ENCODE data around the gene NMUR1.
"Not testable (repeated sequence)": the region's sequence is repeated elsewhere in the genome, so short reads cannot be mapped to it uniquely, and the experiment has no call there.

Gene NMUR1

DNA sequence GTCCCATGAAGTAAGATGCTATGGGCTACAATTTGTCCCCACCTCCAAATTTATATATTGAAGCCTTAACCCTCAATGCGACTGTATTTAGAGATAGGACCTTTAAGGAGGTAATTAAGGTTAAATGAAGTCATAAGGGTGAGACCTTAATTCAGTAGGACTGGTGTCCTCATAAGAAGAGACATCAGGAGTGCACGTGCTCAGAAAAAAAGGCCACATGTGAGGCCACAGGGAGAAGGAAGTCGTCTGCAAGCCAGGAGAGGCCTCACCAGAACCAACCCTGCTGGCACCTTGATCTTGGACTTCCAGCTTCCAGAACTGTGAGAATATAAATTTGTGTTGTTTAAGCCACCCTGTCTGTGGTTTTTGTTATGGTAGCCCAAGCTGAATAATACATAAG, 36.9 kb upstream of the NMUR1 start:
- Histone ChIP-seq H3K36me3 (ENCODE audit: control insufficient read depth, insufficient read depth, low read length) (no peaks in the 10 kb centered on the region), H3K9ac (ENCODE audit: low read depth, low read length) (no peak overlapping the region), H3K9me3 (ENCODE audit: control insufficient read depth, insufficient read depth, low read length) (peaks cover 5% of the 10 kb centered on the region), H3K4me3 (ENCODE audit: low read depth, low read length) (no peak overlapping the region), H3K27me3 (ENCODE audit: control insufficient read depth, insufficient read depth, low read length) (no peaks in the 10 kb centered on the region), H3K4me1 (ENCODE audit: control insufficient read depth, insufficient read depth, low read length) (peaks cover 17% of the 10 kb centered on the region)

DNA sequence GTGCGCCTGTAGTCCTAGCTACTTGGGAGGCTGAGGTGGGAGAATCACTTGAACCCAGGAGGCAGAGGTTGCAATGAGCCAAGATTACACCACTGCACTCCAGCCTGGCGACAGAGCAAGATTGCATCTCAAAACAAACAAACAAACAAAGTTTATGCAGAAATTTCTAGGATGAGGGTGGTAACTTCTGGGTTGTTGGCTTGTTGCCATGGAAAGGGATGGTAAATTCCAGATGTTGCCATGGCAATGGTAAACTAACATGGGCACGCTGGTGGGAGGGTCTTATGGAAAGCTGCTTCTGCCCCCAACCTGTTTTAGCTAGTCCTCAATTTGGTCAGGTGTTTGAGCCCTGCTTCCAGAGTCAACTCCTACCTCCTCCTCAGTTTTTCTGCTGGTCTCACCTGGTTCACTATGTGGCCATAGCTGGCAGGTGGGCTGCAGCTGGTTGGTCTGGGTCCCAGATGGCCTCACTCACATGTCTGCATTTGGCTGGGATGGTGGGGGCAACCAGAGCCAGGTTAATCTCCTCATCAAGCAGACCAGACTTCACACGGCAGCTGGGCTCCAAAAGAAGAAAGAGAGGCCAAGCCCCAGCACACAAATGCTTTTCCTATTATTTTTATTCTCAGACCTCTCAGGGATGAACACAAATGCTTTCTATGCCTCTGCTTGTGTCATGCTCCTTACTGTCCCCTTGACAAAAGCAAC, 35.8 kb upstream of the NMUR1 start:
- H3K4me3 ChIP-seq (ENCODE audit: low read depth, low read length), result no peak overlapping the region
- H3K4me1 ChIP-seq (ENCODE audit: control insufficient read depth, insufficient read depth, low read length), result peaks cover 12% of the 10 kb centered on the region
- peaks cover 5% of the 10 kb centered on the region for H3K9me3 ChIP-seq (ENCODE audit: control insufficient read depth, insufficient read depth, low read length)
- no peaks in the 10 kb centered on the region for H3K27me3 ChIP-seq (ENCODE audit: control insufficient read depth, insufficient read depth, low read length)
- H3K9ac ChIP-seq (ENCODE audit: low read depth, low read length), result no peak overlapping the region
- no peaks in the 10 kb centered on the region for H3K36me3 ChIP-seq (ENCODE audit: control insufficient read depth, insufficient read depth, low read length)

DNA sequence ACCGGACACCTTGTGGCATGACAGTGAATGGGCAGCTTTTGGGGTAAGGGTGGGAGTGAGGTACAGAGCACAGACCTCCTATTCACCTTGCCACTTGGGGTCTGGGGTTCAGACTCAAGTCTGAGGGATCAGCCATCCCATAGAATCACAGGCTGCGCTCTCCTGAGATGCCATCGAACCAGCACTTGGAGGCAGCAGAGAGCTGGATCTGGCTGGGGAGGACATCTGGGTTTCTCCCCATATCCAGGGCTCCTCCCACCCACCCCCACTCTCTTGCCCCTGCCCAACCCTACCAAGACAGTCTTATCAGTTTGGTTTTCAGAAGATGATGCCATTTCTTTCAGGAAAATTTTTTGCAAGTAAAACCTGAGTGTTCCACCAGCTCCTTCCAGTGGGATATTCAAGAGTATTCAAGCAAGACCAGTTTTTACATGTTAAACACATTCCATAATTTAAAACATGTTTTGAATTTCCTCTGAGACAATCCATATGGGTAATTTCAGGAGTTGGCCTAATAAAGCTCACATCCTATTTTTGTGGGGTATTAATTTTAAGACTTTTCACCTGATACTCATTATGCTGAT, 33.2 kb upstream of the NMUR1 start:
- H3K9ac ChIP-seq (ENCODE audit: low read depth, low read length), result no peak overlapping the region
- H3K36me3 ChIP-seq (ENCODE audit: control insufficient read depth, insufficient read depth, low read length), result no peaks in the 10 kb centered on the region
- H3K4me1 ChIP-seq (ENCODE audit: control insufficient read depth, insufficient read depth, low read length), result peaks cover 6% of the 10 kb centered on the region
- peaks cover 5% of the 10 kb centered on the region for H3K9me3 ChIP-seq (ENCODE audit: control insufficient read depth, insufficient read depth, low read length)
- no peak overlapping the region for H3K4me3 ChIP-seq (ENCODE audit: low read depth, low read length)
- no peaks in the 10 kb centered on the region for H3K27me3 ChIP-seq (ENCODE audit: control insufficient read depth, insufficient read depth, low read length)

DNA sequence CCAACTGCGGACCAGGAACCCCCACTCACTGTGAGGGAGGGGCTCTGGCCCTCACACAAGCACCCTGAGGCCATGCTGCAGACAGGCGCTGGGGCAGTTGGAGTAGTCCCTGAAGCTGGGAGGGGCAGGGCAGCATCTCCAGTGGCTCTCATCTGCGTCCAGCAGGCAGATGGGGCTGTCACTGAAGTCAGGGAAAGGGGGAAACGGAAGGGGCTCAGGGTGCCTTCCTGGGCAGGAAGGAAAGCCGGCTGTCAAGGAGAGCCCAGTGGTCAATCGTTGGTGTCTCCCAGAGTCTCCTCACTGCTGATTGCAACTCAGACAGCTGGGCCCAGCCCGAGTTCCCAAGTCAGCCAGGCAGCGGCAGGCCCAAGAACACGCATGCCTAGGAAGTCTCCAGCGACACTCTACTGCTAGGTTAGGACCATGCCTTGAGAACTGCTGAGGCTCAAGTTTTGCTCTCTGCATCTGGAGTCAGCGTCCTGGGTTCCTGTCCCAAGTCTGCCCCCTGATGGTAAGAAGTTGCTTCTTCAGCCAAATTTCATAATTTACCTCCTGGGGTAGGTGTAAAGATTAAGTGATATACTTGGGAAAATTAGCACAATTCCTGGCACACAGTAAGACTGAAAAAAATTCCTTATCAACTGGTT, 27.4 kb upstream of the NMUR1 start:
- no peaks in the 10 kb centered on the region for H3K9me3 ChIP-seq (ENCODE audit: control insufficient read depth, insufficient read depth, low read length)
- no peaks in the 10 kb centered on the region for H3K36me3 ChIP-seq (ENCODE audit: control insufficient read depth, insufficient read depth, low read length)
- H3K27me3 ChIP-seq (ENCODE audit: control insufficient read depth, insufficient read depth, low read length), result no peaks in the 10 kb centered on the region
- no peak overlapping the region for H3K4me3 ChIP-seq (ENCODE audit: low read depth, low read length)
- H3K9ac ChIP-seq (ENCODE audit: low read depth, low read length), result no peak overlapping the region
- H3K4me1 ChIP-seq (ENCODE audit: control insufficient read depth, insufficient read depth, low read length), result no peaks in the 10 kb centered on the region

DNA sequence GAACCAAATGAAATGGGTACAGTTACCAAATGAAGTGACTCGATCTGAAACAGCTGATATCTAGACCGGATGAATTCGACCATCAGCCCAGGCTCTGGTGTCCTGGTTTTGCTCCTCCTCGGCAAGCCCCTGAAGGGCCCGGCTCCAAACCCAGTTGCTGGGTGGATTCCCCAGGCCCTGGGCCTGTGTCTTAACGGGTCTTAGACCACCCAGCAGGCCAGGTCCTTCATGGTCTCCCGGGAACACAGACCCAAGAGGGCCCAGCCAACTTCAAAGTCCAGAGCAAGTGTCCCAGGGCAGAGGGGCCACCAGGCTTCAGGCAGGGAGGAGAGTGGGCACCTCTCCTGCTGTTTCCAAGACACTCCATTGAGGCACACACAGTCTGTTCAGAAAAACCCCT, 26.7 kb upstream of the NMUR1 start:
- Histone ChIP-seq H3K27me3 (ENCODE audit: control insufficient read depth, insufficient read depth, low read length) (no peaks in the 10 kb centered on the region), H3K9me3 (ENCODE audit: control insufficient read depth, insufficient read depth, low read length) (no peaks in the 10 kb centered on the region), H3K4me3 (ENCODE audit: low read depth, low read length) (no peak overlapping the region), H3K9ac (ENCODE audit: low read depth, low read length) (no peak overlapping the region), H3K36me3 (ENCODE audit: control insufficient read depth, insufficient read depth, low read length) (no peaks in the 10 kb centered on the region), H3K4me1 (ENCODE audit: control insufficient read depth, insufficient read depth, low read length) (no peaks in the 10 kb centered on the region)

DNA sequence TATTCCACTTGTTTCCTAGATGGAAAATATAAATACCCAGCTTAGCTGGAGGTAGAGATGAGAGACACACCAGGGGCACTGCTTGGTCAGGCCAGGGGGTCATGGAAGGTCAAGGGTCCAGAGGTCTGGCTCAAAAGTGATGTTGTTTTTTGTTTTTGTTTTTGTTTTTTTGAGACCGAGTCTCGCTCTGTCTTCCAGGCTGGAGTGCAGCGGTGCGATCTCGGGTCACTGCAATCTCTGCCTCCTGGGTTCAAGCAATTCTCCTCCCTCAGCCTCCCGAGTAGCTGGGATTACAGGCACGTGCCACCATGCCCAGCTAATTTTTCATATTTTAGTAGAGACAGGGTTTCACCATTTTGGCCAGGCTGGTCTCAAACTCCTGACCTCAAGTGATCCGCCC, 26.3 kb upstream of the NMUR1 start:
- not testable (repeated sequence) for H3K27me3 ChIP-seq (ENCODE audit: control insufficient read depth, insufficient read depth, low read length); H3K9ac ChIP-seq (ENCODE audit: low read depth, low read length); H3K4me1 ChIP-seq (ENCODE audit: control insufficient read depth, insufficient read depth, low read length); H3K4me3 ChIP-seq (ENCODE audit: low read depth, low read length); H3K9me3 ChIP-seq (ENCODE audit: control insufficient read depth, insufficient read depth, low read length); H3K36me3 ChIP-seq (ENCODE audit: control insufficient read depth, insufficient read depth, low read length)

DNA sequence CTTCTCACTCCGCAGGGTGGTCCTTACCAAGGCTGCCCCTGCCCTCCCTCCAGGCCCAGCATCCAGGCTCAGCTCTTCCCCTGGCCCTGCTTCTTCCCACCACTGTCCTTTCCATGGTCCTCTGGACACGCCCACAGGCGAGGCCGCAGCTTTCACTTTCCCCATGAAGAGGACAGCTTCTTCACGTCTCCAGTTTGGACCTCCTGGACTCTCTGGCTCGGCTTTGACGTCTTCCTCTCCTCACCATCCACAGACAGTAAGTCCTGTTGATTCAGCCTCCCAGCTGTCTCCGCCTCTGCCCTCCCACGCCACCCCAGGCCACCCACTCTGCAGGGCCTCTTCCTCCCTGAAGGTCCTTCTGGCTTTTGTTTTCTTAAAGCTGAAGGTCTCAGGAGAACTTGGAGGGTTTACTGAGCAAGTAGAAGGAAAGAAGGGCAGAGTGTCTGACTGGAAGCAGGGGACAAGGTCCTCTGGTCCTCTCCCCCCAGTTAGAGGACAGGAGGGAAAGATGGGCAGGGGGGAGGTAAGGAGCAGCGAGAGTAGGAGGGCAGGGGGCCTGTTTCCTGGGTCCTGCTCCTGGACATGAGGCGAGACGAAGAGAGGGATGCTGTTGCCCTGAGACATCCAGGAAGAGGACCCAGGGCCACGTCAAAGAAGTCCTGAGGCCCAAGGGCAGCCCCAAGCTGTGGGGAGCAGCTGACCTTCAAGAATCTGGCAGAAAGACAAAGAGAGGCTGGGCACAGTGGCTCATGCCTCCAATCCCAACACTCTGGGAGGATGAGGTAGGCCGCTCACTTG, 24.7 kb upstream of the NMUR1 start:
- Histone ChIP-seq H3K4me1 (ENCODE audit: control insufficient read depth, insufficient read depth, low read length) (no peaks in the 10 kb centered on the region), H3K36me3 (ENCODE audit: control insufficient read depth, insufficient read depth, low read length) (no peaks in the 10 kb centered on the region), H3K9me3 (ENCODE audit: control insufficient read depth, insufficient read depth, low read length) (no peaks in the 10 kb centered on the region), H3K27me3 (ENCODE audit: control insufficient read depth, insufficient read depth, low read length) (no peaks in the 10 kb centered on the region), H3K9ac (ENCODE audit: low read depth, low read length) (no peak overlapping the region), H3K4me3 (ENCODE audit: low read depth, low read length) (no peak overlapping the region)

DNA sequence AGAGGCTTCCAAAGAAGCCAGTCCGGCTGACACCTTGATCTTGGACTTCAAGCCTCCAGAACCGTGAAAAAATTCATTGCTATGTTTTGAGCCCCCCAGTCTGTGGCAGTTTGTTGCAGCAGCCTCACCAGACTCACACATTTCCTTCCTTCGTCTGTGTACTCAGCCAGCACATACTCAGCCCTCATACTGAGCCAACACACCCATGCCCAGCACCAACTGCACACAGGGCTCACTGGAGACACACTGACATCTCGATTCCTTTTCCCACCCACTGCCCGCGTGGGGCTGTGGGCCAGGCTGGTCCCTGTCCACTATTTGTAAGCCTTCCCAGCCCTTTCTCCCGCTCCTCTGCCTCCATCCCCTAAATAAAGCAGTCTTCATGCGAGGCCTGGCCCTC, 24.1 kb upstream of the NMUR1 start:
- no peak overlapping the region for H3K4me3 ChIP-seq (ENCODE audit: low read depth, low read length)
- no peak overlapping the region for H3K9ac ChIP-seq (ENCODE audit: low read depth, low read length)
- no peaks in the 10 kb centered on the region for H3K4me1 ChIP-seq (ENCODE audit: control insufficient read depth, insufficient read depth, low read length)
- no peaks in the 10 kb centered on the region for H3K9me3 ChIP-seq (ENCODE audit: control insufficient read depth, insufficient read depth, low read length)
- no peaks in the 10 kb centered on the region for H3K36me3 ChIP-seq (ENCODE audit: control insufficient read depth, insufficient read depth, low read length)
- H3K27me3 ChIP-seq (ENCODE audit: control insufficient read depth, insufficient read depth, low read length), result no peaks in the 10 kb centered on the region

DNA sequence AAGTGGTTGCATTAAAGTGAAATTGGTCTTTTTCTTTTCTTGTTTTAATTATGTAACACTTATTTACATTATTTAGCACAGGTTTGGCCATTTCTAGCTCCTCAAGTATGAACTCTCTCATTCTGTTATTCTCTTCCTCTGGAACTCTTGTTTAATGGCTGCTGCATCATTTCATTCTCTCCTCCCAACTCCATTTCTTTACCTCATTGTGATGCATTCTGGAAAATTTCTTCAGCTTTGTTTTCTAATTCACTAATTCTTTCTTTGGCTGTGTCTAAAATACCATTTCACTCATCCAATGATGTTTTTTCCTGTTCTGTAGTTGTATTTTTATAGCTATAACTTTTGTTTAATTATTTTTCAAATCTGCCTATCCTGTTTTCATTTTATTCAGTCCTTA, 22.5 kb upstream of the NMUR1 start:
- Histone ChIP-seq H3K9me3 (ENCODE audit: control insufficient read depth, insufficient read depth, low read length) (no peaks in the 10 kb centered on the region), H3K36me3 (ENCODE audit: control insufficient read depth, insufficient read depth, low read length) (no peaks in the 10 kb centered on the region), H3K4me1 (ENCODE audit: control insufficient read depth, insufficient read depth, low read length) (no peaks in the 10 kb centered on the region), H3K9ac (ENCODE audit: low read depth, low read length) (no peak overlapping the region), H3K4me3 (ENCODE audit: low read depth, low read length) (no peak overlapping the region), H3K27me3 (ENCODE audit: control insufficient read depth, insufficient read depth, low read length) (no peaks in the 10 kb centered on the region)

DNA sequence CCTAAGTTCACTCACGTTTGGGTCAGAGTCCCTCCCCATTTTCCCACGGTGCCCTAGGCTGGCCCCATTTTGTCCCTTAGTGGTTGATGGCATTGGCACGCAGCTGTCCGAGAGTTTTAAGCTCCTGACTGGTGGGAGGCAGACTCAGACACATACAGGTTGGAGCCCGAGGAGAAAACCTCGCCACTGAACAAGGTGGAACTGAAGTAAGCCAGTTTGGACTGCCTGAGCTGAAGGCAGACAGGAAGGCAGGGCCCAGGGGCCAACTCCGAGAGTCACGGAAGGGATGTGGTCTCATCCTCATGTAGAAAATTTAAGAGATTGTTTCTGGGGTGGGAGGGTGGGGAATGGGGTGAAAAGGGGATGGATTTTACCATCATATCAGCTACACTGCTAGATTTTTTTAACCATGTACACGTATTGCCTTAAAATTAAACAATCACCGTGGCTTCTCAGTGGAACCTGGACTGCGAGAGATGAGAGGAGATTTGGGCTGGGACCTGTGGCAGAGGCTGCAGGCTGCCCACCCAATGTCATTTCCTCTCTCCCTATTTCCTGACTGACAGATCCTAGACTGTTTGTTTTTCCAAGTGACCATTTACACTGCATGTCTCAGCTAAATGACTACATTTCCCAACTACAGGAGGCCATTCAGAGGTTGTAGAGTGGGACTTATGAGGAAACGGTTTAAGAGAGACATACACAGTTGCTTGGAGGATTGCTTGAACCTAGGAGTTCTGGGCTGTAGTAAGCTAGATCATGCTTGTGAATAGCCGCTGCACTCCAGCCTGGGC, 19.4 kb upstream of the NMUR1 start:
- no peaks in the 10 kb centered on the region for H3K36me3 ChIP-seq (ENCODE audit: control insufficient read depth, insufficient read depth, low read length)

DNA sequence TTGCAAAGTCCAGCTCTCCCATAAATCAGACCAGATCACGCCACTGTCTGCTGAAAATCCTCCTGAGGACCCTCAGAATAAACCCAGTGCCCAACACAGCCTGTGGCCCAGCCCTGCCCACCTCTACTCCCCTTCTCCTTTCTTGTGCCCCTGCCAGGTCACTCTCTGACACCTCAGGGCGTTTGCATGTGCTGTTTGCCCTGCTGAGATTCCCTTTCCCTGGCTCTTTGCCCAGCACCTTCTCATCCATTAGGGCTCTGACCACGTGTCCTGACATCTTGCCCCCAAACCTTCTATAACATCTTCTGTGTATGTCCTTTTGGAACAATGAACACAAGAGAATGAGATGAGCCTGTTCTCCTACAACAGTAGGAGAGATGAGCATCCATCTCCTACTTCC, 18.5 kb upstream of the NMUR1 start:
- no peak overlapping the region for H3K4me3 ChIP-seq (ENCODE audit: low read depth, low read length)
- H3K9ac ChIP-seq (ENCODE audit: low read depth, low read length), result no peak overlapping the region
- H3K9me3 ChIP-seq (ENCODE audit: control insufficient read depth, insufficient read depth, low read length), result no peaks in the 10 kb centered on the region
- H3K36me3 ChIP-seq (ENCODE audit: control insufficient read depth, insufficient read depth, low read length), result no peaks in the 10 kb centered on the region
- H3K4me1 ChIP-seq (ENCODE audit: control insufficient read depth, insufficient read depth, low read length), result no peaks in the 10 kb centered on the region
- no peaks in the 10 kb centered on the region for H3K27me3 ChIP-seq (ENCODE audit: control insufficient read depth, insufficient read depth, low read length)

More for the DNA sequence above, 19.4 kb upstream of the NMUR1 start:
- Histone ChIP-seq H3K4me3 (ENCODE audit: low read depth, low read length) (no peak overlapping the region), H3K27me3 (ENCODE audit: control insufficient read depth, insufficient read depth, low read length) (no peaks in the 10 kb centered on the region), H3K9me3 (ENCODE audit: control insufficient read depth, insufficient read depth, low read length) (no peaks in the 10 kb centered on the region), H3K9ac (ENCODE audit: low read depth, low read length) (no peak overlapping the region), H3K4me1 (ENCODE audit: control insufficient read depth, insufficient read depth, low read length) (no peaks in the 10 kb centered on the region)
